ENCODE results near the gene CARS2. TPM values are rescaled to one million over a fixed set of nuclear protein-coding genes. Genes with fewer than 3 reads are reported as not detected.

Gene CARS2
- total RNA-seq, 2 experiments from 2014 or later = 54.6 to 59.3 TPM

- Mint-ChIP-seq H3K4me1 (ENCODE audit: low read depth) (peaks cover 1% of the 10 kb centered on the region), H3K27me3 (peaks cover 3% of the 10 kb centered on the region), H3K9me3 (no peaks in the 10 kb centered on the region), H3K4me3 (no peak overlapping the region), H3K36me3 (no peaks in the 10 kb centered on the region), H3K27ac (no peak overlapping the region)
- ChIA-PET POLR2A (interaction anchor here (0.7 kb wide), 1 partner anchor 45 kb away, joined by 3 read pairs; no protein-coding TSS in a partner anchor), CTCF (interaction anchor here (0.6 to 1.7 kb wide), 23 partner anchors 10 to 1393 kb away, joined by 3 to 18 read pairs (median 4); partner anchors contain the start of gene NAXD)
- intact Hi-C loops (cut with micrococcal nuclease) = loop anchor here (1.0 to 10.0 kb wide), 2 partner anchors 226 to 461 kb away; no protein-coding TSS in a partner anchor
- no peak for DNase-seq
Measured at GRCh38 chr13:110593430-110594130, 112.3 kb downstream of the CARS2 start.

GRCh38 chr13:110592665-110593064 is 113.3 kb downstream of the CARS2 start:
- ChIA-PET POLR2A (no interaction called here), CTCF (interaction anchor here (1.5 kb wide), 1 partner anchor 26 kb away, joined by 4 read pairs; no protein-coding TSS in a partner anchor)
- Mint-ChIP-seq H3K27ac (no peak overlapping the region), H3K9me3 (no peaks in the 10 kb centered on the region), H3K4me1 (ENCODE audit: low read depth) (peaks cover 1% of the 10 kb centered on the region), H3K27me3 (peaks cover 3% of the 10 kb centered on the region), H3K4me3 (no peak overlapping the region), H3K36me3 (no peaks in the 10 kb centered on the region)
- no peak for DNase-seq
- intact Hi-C loops (cut with micrococcal nuclease) = loop anchor here (1.0 to 10.0 kb wide), 2 partner anchors 227 to 462 kb away; no protein-coding TSS in a partner anchor

Other genes starting within 250 kb of the CARS2 start
- 1 to 10 TPM; 1.4 to 2.1 TPM for gene RAB20, start 144.4 kb downstream of the CARS2 start, total RNA-seq
- 10 to 100 TPM; 22.6 to 22.9 TPM for gene NAXD, start 90.6 kb downstream of the CARS2 start, total RNA-seq
- 10 to 100 TPM; 18.4 to 18.7 TPM for gene ING1, start 7.6 kb upstream of the CARS2 start, total RNA-seq
- 10 to 100 TPM; 83.9 to 97.8 TPM for gene ANKRD10, start 209.0 kb upstream of the CARS2 start, total RNA-seq